Stomach (tissue), 4 donors: ENCODE data around the gene SIPA1L2.

Experiments used
- EP300 ChIP-seq: sonication (generic); formaldehyde crosslinking; IDR thresholded peaks from one replicate; pipeline ENCODE4 v1.6.1; 2017; ENCODE audit warnings: antibody characterized with exemption
- POLR2A ChIP-seq, 4 donors: fragments of 450-650 bp; IDR thresholded peaks; one replicate each; pipeline ENCODE4 v1.6.1; 2016; ENCODE audit warnings: antibody characterized with exemption in 4 of 4, control low read depth in 2 of 4, mild to moderate bottlenecking in 1 of 4, moderate library complexity in 1 of 4
- POLR2AphosphoS5 ChIP-seq, 3 donors: sonication (generic); formaldehyde crosslinking; IDR thresholded peaks; one replicate each; pipeline ENCODE4 v1.6.1; 2016; ENCODE audit warnings: antibody characterized with exemption in 3 of 3
- TF ChIP-seq, protein P1 (sequence below), 7 experiments: fragments of 450-650 bp in 4 of 7; fragments of 200-600 bp in 3 of 7; sonication (generic) in 3 of 7; IDR thresholded peaks; one replicate each; pipeline ENCODE4 v1.5.1; 2016 to 2019; ENCODE audit warnings: antibody characterized with exemption in 7 of 7, control low read depth in 2 of 7, mild to moderate bottlenecking in 1 of 7

DNA sequence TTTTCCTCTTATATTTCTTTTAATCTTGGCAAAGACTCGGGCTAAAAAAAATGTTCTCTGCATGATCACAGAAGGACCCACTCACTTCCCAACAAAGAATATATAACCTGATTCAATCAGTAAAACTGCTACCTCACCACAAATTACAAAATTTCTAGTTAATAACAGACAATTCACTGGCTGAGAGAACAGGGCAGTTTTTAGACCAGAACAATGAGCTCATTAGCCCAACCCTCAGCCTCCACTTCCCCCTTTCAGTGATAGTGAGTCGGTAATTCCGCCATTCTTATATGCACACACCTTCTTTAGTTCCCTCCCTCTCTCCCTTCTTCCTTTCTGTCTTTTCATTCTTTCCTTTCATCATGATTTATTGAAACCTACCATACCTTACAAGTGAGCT, 8.9 kb downstream of the SIPA1L2 start:
- TF ChIP-seq, protein P1, sequence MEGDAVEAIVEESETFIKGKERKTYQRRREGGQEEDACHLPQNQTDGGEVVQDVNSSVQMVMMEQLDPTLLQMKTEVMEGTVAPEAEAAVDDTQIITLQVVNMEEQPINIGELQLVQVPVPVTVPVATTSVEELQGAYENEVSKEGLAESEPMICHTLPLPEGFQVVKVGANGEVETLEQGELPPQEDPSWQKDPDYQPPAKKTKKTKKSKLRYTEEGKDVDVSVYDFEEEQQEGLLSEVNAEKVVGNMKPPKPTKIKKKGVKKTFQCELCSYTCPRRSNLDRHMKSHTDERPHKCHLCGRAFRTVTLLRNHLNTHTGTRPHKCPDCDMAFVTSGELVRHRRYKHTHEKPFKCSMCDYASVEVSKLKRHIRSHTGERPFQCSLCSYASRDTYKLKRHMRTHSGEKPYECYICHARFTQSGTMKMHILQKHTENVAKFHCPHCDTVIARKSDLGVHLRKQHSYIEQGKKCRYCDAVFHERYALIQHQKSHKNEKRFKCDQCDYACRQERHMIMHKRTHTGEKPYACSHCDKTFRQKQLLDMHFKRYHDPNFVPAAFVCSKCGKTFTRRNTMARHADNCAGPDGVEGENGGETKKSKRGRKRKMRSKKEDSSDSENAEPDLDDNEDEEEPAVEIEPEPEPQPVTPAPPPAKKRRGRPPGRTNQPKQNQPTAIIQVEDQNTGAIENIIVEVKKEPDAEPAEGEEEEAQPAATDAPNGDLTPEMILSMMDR (IDR thresholded peaks at IDR 0.05), result no peak
- TF ChIP-seq POLR2A (IDR thresholded peaks at IDR 0.05) (no peak), POLR2AphosphoS5 (IDR thresholded peaks at IDR 0.05) (no peak), EP300 (no peak)
